Ishikawa (cell line): ENCODE data around the gene MIAT.

Experiments
- CEBPB ChIP-seq: IDR thresholded peaks from 2 replicates; pipeline ENCODE4 v1.6.1; 2012
- CREB1 ChIP-seq: IDR thresholded peaks from 2 replicates; pipeline ENCODE4 v1.6.1; 2012; ENCODE audit warnings: low read depth
- EGR1 ChIP-seq: IDR thresholded peaks from 2 replicates; pipeline ENCODE4 v1.6.1; 2012
- EP300 ChIP-seq: IDR thresholded peaks from 2 replicates; pipeline ENCODE4 v1.6.1; 2012; ENCODE audit warnings: borderline replicate concordance
- FOXM1 ChIP-seq: IDR thresholded peaks from 2 replicates; pipeline ENCODE4 v1.6.1; 2012; ENCODE audit warnings: low read depth, borderline replicate concordance
- NFIC ChIP-seq: IDR thresholded peaks from 2 replicates; pipeline ENCODE4 v1.6.1; 2012
- RAD21 ChIP-seq: IDR thresholded peaks from 2 replicates; pipeline ENCODE4 v1.6.1; 2012; ENCODE audit warnings: low read depth
- TAF1 ChIP-seq: IDR thresholded peaks from 2 replicates; pipeline ENCODE4 v1.6.1; 2012; ENCODE audit warnings: low read depth, mild to moderate bottlenecking
- TCF12 ChIP-seq: IDR thresholded peaks from 2 replicates; pipeline ENCODE4 v1.6.1; 2012; ENCODE audit warnings: low read depth
- TEAD4 ChIP-seq: IDR thresholded peaks from 2 replicates; pipeline ENCODE4 v1.6.1; 2012
- YY1 ChIP-seq: IDR thresholded peaks from 2 replicates; pipeline ENCODE4 v1.6.1; 2012; ENCODE audit warnings: low read depth
- ZBTB7A ChIP-seq: IDR thresholded peaks from 2 replicates; pipeline ENCODE4 v1.6.1; 2012; ENCODE audit warnings: low read depth
- TF ChIP-seq, protein P1 (sequence below): IDR thresholded peaks from 2 replicates; pipeline ENCODE4 v1.6.1; 2012
- TF ChIP-seq, protein P2 (sequence below): IDR thresholded peaks from 2 replicates; pipeline ENCODE4 v1.6.1; 2012
- TF ChIP-seq, protein P3 (sequence below): IDR thresholded peaks from 2 replicates; pipeline ENCODE4 v1.6.1; 2012; ENCODE audit warnings: low read depth, mild to moderate bottlenecking

The MIAT gene

DNA sequence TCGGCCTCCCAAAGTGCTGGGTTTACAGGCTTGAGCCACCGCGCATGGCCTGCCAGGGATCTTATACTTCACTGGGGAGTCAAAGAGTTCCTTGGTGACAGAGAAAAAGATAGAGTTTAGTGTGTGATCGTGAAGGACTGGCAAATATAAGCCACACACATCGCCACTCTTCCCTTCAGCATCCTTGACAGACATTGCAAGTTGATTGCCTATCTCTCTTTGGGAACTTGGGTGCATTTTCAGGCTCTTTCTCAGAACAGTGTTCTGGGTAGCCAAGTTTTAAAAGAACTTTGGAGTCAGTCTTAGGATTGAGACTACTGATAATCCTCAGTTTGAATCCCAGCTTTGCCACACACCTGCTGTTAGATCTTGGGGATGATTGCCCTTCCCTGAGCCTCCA lies 19.8 kb downstream of the MIAT start:
- TF ChIP-seq FOXM1 = no peak
- no peak for TF ChIP-seq EGR1
- no peak for TF ChIP-seq TAF1
- TF ChIP-seq EP300 = no peak
- TF ChIP-seq RAD21 = no peak
- TF ChIP-seq ZBTB7A = no peak
- TF ChIP-seq, protein P1, sequence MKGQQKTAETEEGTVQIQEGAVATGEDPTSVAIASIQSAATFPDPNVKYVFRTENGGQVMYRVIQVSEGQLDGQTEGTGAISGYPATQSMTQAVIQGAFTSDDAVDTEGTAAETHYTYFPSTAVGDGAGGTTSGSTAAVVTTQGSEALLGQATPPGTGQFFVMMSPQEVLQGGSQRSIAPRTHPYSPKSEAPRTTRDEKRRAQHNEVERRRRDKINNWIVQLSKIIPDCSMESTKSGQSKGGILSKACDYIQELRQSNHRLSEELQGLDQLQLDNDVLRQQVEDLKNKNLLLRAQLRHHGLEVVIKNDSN = no peak
- TF ChIP-seq, protein P2, sequence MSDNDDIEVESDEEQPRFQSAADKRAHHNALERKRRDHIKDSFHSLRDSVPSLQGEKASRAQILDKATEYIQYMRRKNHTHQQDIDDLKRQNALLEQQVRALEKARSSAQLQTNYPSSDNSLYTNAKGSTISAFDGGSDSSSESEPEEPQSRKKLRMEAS = no peak
- no peak for TF ChIP-seq TEAD4
- TF ChIP-seq, protein P3, sequence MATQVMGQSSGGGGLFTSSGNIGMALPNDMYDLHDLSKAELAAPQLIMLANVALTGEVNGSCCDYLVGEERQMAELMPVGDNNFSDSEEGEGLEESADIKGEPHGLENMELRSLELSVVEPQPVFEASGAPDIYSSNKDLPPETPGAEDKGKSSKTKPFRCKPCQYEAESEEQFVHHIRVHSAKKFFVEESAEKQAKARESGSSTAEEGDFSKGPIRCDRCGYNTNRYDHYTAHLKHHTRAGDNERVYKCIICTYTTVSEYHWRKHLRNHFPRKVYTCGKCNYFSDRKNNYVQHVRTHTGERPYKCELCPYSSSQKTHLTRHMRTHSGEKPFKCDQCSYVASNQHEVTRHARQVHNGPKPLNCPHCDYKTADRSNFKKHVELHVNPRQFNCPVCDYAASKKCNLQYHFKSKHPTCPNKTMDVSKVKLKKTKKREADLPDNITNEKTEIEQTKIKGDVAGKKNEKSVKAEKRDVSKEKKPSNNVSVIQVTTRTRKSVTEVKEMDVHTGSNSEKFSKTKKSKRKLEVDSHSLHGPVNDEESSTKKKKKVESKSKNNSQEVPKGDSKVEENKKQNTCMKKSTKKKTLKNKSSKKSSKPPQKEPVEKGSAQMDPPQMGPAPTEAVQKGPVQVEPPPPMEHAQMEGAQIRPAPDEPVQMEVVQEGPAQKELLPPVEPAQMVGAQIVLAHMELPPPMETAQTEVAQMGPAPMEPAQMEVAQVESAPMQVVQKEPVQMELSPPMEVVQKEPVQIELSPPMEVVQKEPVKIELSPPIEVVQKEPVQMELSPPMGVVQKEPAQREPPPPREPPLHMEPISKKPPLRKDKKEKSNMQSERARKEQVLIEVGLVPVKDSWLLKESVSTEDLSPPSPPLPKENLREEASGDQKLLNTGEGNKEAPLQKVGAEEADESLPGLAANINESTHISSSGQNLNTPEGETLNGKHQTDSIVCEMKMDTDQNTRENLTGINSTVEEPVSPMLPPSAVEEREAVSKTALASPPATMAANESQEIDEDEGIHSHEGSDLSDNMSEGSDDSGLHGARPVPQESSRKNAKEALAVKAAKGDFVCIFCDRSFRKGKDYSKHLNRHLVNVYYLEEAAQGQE = no peak
- TF ChIP-seq CEBPB = no peak
- no peak for TF ChIP-seq TCF12
- no peak for TF ChIP-seq NFIC
- no peak for TF ChIP-seq CREB1
- TF ChIP-seq YY1 = no peak

DNA sequence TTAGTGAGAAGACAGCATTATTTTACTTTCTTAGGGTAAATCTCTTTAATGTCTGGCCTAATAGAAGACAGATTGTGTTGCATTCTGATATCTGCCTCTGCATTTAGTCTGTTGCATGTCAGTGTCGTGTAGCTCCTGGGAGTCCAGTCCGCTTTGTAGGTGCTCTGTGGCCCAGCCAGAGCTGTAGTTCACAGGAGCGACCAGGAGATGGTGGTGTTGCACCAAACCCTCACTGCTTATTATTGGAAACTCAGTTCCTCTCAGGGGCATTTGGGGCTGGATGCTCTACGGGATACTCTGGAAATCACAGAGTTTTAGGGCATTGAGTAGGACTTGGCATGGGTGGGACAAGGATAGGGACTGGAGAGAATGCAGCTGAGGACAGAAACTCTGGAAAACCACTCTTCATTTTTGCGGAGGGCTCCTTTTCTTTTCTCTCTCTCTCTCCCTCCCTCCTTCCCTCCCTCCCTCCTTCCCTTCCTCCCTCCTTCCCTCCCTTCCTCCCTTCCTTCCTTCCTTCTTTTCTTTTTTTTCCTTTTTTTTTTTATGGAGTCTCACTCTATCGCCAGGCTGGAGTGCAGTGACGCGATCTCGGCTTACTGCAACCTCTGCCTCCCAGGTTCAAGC lies 21.7 kb downstream of the MIAT start:
- peak; percentile 80 for TF ChIP-seq RAD21
- TF ChIP-seq TAF1 = no peak
- TF ChIP-seq CEBPB = no peak

DNA sequence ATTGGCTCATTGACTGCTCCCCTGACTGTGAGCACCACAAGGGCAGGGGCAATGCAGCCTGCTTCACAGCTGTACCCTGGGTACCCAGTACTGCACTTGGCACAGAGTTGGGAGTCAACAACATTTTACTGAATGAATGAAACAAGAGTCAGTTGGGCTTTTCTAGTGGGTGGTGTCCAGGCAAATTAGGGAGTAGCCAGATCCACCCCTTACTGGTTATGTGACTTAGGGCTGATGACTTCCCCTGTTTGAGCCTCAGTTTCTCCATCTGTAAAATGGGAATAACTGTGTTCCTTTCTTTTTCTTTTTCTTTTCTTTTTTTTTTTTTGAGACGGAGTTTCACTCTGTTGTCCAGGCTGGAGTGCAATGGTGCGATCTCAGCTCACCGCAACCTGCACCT lies 23.1 kb downstream of the MIAT start:
- TF ChIP-seq CREB1 (no peak), EP300 (no peak), ZBTB7A (no peak), FOXM1 (no peak), NFIC (no peak), TAF1 (no peak)
- TF ChIP-seq, protein P2 = no peak

DNA sequence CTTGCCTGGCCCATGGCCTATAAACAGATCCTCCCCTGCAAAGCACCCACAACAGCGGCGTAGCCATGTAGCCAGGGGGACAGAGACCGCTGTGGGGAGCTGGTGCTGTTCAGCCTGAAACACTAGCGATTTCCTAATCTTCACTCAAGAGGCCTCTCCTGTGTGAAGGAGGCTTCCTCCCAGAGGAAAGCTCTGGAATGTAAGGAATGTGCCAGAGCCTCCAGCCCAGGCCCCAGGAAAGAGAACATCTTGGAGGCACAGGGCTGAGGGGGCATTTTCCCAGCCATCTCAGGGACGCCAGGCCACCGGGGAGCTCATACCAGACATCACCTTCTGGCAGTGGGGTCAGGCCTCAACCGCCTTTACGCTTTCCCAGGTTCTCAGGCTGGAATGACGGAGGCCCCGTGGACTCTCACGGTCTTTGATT lies 24.0 kb downstream of the MIAT start:
- TF ChIP-seq RAD21 = no peak
- no peak for TF ChIP-seq EGR1
- TF ChIP-seq ZBTB7A = no peak
- TF ChIP-seq, protein P1 = no peak
- TF ChIP-seq NFIC = no peak
- TF ChIP-seq, protein P2 = no peak

DNA sequence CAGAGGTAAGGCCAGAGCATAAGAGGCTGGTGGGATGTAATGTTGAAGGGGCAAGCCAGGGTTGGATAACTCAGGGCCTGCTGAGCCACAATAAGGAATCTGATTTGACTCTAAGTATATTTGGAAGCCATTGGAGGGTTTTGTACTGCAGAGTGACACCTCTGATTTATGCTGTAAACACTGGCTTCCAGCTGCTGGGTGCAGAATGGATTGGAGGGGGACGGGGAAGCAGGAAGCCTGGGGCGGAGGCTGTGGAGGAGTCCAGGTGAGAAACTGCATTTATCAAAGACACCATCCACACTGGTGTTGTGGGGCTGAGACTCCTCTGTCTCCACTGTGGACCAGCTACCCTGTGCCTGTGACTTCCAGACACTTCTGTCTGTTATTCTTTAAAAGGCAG lies 26.8 kb downstream of the MIAT start:
- TF ChIP-seq TEAD4 = no peak
- no peak for TF ChIP-seq CREB1
- TF ChIP-seq, protein P3 = no peak
- TF ChIP-seq ZBTB7A = no peak
- no peak for TF ChIP-seq CEBPB
- TF ChIP-seq, protein P2 = no peak

DNA sequence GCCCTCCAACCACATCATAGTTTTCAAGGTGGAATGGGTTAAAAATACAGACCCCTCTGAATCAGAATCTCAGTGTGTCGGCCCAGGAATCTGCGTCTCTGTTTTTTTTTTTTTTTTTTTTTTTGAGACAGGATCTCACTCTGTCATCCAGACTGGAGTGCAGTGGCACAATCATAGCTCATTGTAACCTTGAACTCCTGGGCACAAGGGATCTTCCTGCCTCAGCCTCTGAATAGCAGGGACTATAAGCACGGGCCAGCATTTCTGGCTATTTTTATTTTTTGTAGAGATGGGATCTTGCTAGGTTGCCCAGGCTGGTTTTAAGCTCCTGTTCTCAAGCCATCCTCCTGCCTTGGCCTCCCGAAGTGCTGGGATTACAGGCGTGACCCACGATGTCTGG lies 28.2 kb downstream of the MIAT start:
- no peak for TF ChIP-seq TAF1
- TF ChIP-seq NFIC = no peak
- no peak for TF ChIP-seq TCF12
- TF ChIP-seq, protein P2 = no peak
- TF ChIP-seq EP300 = no peak
- TF ChIP-seq EGR1 = no peak
- TF ChIP-seq ZBTB7A = no peak
- no peak for TF ChIP-seq CREB1
- no peak for TF ChIP-seq FOXM1
- TF ChIP-seq YY1 = no peak
